AG09319 (cell line): ENCODE measurements around the gene ZNF710.
"Not testable (repeated sequence)": the region's sequence is repeated elsewhere in the genome, so short reads cannot be mapped to it uniquely, and the experiment has no call there.

Source experiments
- DNase-seq: peaks from one replicate; pipeline ENCODE4 v3.0.0-alpha.2; 2010; ENCODE audit warnings: low read depth; ENCODE audit errors: extremely low read depth
- TF ChIP-seq, protein P1 (sequence below): IDR thresholded peaks from 2 replicates; pipeline ENCODE4 v1.5.1; 2011; ENCODE audit warnings: low read depth, mild to moderate bottlenecking, inconsistent platforms, low read length, moderate library complexity

ZNF710 gene

DNA sequence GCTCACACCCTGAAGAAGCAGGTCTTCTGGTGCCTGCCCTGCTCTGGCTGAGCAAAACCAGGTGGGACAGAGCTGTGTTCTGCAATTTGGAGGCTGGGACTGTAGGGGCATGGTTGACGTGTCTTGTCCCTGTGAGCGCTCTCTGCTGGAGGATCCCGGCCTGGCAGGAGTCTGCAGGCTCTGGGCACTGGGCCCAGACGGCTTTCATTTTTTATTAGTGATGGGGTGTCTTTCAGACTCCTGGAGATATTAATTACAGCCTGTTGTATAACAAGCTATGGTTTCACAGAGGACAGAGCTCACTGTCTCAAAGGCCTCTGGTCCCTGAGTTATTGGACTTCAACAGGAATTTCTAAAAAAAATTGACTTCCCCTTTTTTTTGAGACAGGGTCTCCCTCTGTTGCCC lies 29.5 kb upstream of the ZNF710 start:
- DNase-seq, result peak; percentile 14
- TF ChIP-seq, protein P1, sequence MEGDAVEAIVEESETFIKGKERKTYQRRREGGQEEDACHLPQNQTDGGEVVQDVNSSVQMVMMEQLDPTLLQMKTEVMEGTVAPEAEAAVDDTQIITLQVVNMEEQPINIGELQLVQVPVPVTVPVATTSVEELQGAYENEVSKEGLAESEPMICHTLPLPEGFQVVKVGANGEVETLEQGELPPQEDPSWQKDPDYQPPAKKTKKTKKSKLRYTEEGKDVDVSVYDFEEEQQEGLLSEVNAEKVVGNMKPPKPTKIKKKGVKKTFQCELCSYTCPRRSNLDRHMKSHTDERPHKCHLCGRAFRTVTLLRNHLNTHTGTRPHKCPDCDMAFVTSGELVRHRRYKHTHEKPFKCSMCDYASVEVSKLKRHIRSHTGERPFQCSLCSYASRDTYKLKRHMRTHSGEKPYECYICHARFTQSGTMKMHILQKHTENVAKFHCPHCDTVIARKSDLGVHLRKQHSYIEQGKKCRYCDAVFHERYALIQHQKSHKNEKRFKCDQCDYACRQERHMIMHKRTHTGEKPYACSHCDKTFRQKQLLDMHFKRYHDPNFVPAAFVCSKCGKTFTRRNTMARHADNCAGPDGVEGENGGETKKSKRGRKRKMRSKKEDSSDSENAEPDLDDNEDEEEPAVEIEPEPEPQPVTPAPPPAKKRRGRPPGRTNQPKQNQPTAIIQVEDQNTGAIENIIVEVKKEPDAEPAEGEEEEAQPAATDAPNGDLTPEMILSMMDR, result peak; percentile 58

GRCh38 chr15:89972085-89972484 lies 29.0 kb upstream of the ZNF710 start:
- no peak for DNase-seq
- TF ChIP-seq, protein P1, result no peak

- TF ChIP-seq, protein P1, result no peak
- no peak for DNase-seq
Observed at GRCh38 chr15:89975482-89976245, 25.5 kb upstream of the ZNF710 start.

DNA sequence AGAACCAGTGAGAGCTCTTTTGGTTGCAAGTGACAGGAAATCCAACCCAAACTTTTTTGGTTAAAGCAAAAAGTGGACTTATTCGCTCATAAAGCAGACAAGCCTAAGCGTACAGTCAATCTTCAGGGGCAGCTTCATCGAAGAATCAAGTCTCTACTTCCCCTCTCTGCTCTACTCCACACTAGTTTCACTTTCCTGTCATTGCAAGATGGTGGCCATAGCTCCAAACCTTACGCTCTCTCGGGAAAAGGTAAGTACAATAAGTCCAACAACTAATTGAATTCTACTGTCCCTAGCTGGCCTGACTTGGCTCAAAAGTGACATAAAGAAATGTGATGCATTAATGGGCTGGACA lies 24.9 kb upstream of the ZNF710 start:
- no peak for DNase-seq

GRCh38 chr15:89977836-89978235 lies 23.3 kb upstream of the ZNF710 start:
- DNase-seq, result not testable (repeated sequence)

More for the DNA sequence above, 24.9 kb upstream of the ZNF710 start:
- TF ChIP-seq, protein P1, result no peak

DNA sequence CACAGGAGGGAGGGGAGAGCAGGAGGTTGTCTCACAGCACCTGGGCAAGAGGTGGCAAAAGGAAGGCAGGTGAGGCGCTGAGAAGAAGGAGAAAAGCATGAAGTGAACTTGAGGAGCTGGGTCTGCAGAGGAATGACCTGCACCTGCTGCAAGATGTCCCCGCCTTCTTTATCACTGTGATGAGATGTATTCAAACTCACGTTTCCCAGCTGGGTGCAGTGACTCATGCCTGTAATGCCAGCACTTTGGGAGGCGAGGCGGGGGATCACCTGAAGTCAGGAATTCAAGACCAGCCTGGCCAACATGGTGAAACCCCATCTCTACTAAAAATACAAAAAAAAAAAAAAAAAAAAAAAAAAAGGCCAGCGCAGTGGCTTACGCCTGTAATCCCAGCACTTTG lies 22.2 kb upstream of the ZNF710 start:
- TF ChIP-seq, protein P1, result no peak
- DNase-seq, result no peak

DNA sequence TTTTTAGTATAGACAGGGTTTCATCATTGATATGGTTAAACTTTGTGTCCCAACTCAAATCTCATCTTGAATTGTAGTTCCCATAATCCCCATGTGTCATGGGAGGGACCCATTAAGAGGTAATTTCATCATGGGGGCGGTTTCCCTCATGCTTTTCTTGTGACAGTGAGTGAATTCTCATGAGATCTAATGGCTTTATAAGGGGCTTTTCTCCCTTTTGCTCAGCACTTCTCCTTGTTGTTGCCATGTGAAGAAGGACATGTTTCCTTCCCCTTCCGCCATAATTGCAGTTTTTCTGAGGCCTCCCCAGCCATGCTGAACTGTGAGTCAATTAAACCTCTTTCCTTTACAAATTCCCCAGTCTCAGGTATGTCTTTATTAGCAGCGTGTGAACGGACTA lies 20.2 kb upstream of the ZNF710 start:
- DNase-seq, result no peak
- TF ChIP-seq, protein P1, result no peak
